CD4-positive, alpha-beta T cell (primary cell): Measurements from ENCODE around the gene RTN4RL1. TPM values are rescaled to one million over a fixed set of nuclear protein-coding genes. Genes with fewer than 3 reads are reported as not detected.
A peak's percentile ranks its signal among the peaks of the same experiment; 100 is the strongest.

Experiments
- ATAC-seq: fragments of 200-7000 bp; cut with Tn5 transposase; one replicate; pipeline ENCODE4 v1.10.0; 2022; ENCODE audit warnings: mild to moderate bottlenecking; ENCODE audit not compliant: poor library complexity
- CTCF ChIA-PET: fragments of 350-600 bp; sonication (Branson Sonifier 250); formaldehyde crosslinking; loops from one replicate; lab custom pipeline; 2021; ENCODE audit warnings: antibody characterized with exemption, inconsistent platforms; lab: Charles Lee
- POLR2A ChIA-PET: fragments of 350-600 bp; sonication (Branson Sonifier 250); formaldehyde crosslinking; loops from one replicate; lab custom pipeline; 2021; ENCODE audit warnings: antibody characterized with exemption, inconsistent platforms; lab: Charles Lee
- DNase-seq, 14 experiments: peaks; one replicate each; pipeline ENCODE4 v3.0.0-alpha.2; 2013 to 2020; ENCODE audit warnings: mixed read lengths in 2 of 14
- H3K27ac ChIP-seq, 2 donors: one replicate each; pipeline versions ENCODE4 v1.5.1 to v1.7.0; 2013; ENCODE audit warnings: low read length in 2 of 2, low read depth in 1 of 2, mild to moderate bottlenecking in 1 of 2
- H3K27me3 ChIP-seq, 2 experiments: 1 replicate in 1 of 2; 2 replicates in 1 of 2; pipeline versions ENCODE4 v1.6.1 to v1.7.0; 2013; ENCODE audit warnings: low read length in 2 of 2, control low read depth in 1 of 2, mild to moderate bottlenecking in 1 of 2, moderate library complexity in 1 of 2; ENCODE audit not compliant: insufficient read depth in 2 of 2, control insufficient read depth in 1 of 2
- H3K36me3 ChIP-seq: one replicate; pipeline ENCODE4 v1.6.1; 2013; ENCODE audit warnings: low read length, control low read depth; ENCODE audit not compliant: insufficient read depth
- H3K4me1 ChIP-seq: one replicate; pipeline ENCODE4 v1.6.1; 2013; ENCODE audit warnings: low read length, control low read depth; ENCODE audit not compliant: insufficient read depth
- H3K4me3 ChIP-seq: one replicate; pipeline ENCODE4 v1.5.1; 2013; ENCODE audit warnings: mild to moderate bottlenecking, low read length, moderate library complexity
- H3K9me3 ChIP-seq, 2 experiments: 1 replicate in 1 of 2; 2 replicates in 1 of 2; pipeline versions ENCODE4 v1.6.1 to v1.7.0; 2013; ENCODE audit warnings: low read length in 2 of 2, mild to moderate bottlenecking in 2 of 2, control low read depth in 1 of 2, moderate library complexity in 1 of 2; ENCODE audit not compliant: control insufficient read depth in 1 of 2, insufficient read depth in 1 of 2
- H3K27ac Mint-ChIP-seq: one replicate; pipeline ENCODE4 v1.8.0; 2020; ENCODE audit warnings: mixed read lengths
- H3K27me3 Mint-ChIP-seq: one replicate; pipeline ENCODE4 v1.8.0; 2021; ENCODE audit warnings: mixed read lengths
- H3K36me3 Mint-ChIP-seq: one replicate; pipeline ENCODE4 v1.8.0; 2021; ENCODE audit warnings: low read depth, mixed read lengths
- H3K4me1 Mint-ChIP-seq: one replicate; pipeline ENCODE4 v1.8.0; 2021; ENCODE audit warnings: low read depth, mixed read lengths
- H3K4me3 Mint-ChIP-seq: one replicate; pipeline ENCODE4 v1.8.0; 2020; ENCODE audit warnings: mild to moderate bottlenecking, mixed read lengths
- H3K9me3 Mint-ChIP-seq: one replicate; pipeline ENCODE4 v1.8.0; 2020; ENCODE audit warnings: mixed read lengths
- CTCF ChIP-seq: fragments of 200-600 bp; IDR thresholded peaks from one replicate; pipeline ENCODE4 v1.8.0; 2022; ENCODE audit warnings: antibody characterized with exemption, mild to moderate bottlenecking
- intact Hi-C, 2 experiments: fragments of 100-400 bp; cut with DNase I in 1 of 2; cut with micrococcal nuclease in 1 of 2; formaldehyde crosslinking; loops; one replicate each; pipeline versions ENCODE4 v1.15.1 to v1.9.0; 2023 to 2025; cut with DNase I, micrococcal nuclease
- total RNA-seq, 174 experiments: library from RNA in 2 of 174; stranded (reverse) in 2 of 174; gene quantifications; one replicate each; pipeline ENCODE4 v1.2.3 and lab custom pipeline; 2021 to 2026

Gene RTN4RL1
- total RNA-seq, 2 experiments from 2014 or later, result 0.06 to 0.11 TPM

GRCh38 chr17:2053380-2054261, 28.5 kb upstream of the RTN4RL1 start:
- ChIA-PET CTCF (interaction anchor here (0.6 to 7.3 kb wide), 8 partner anchors 12 to 285 kb away, joined by 3 to 83 read pairs (median 6); partner anchors contain the start of gene OVCA2), POLR2A (interaction anchor here (0.7 to 2.6 kb wide), 7 partner anchors 10 to 283 kb away, joined by 3 to 11 read pairs (median 4); partner anchors contain the start of genes SRR and TSR1)
- peak overlapping the region; percentile 48 to 64 for H3K27ac ChIP-seq
- intact Hi-C loops, result loop anchor here (1.0 to 10.0 kb wide), 9 partner anchors 101 to 349 kb away; partner anchors contain the start of genes MNT (in 1 of the 2), SGSM2 (in 1 of the 2), SMG6 (in 1 of the 2) and SRR (in 1 of the 2)
- TF ChIP-seq CTCF, result peak; percentile 56
- H3K4me1 ChIP-seq, result peaks cover 75% of the 10 kb centered on the region
- peak overlapping the region; percentile 54 for H3K4me3 ChIP-seq
- DNase-seq (peak; percentile 53 to 94 (median 72)), ATAC-seq (peak; percentile 28)
- H3K9me3 ChIP-seq, result peaks cover 0 to 6% of the 10 kb centered on the region in 2 experiments
- peaks cover 11% of the 10 kb centered on the region for H3K27me3 Mint-ChIP-seq
- H3K36me3 Mint-ChIP-seq, result no peaks in the 10 kb centered on the region
- no peaks in the 10 kb centered on the region for H3K36me3 ChIP-seq
- H3K27ac Mint-ChIP-seq, result peak overlapping the region; percentile 83
- peaks cover 4 to 15% of the 10 kb centered on the region in 2 experiments for H3K27me3 ChIP-seq
- no peaks in the 10 kb centered on the region for H3K9me3 Mint-ChIP-seq
- H3K4me3 Mint-ChIP-seq, result peak overlapping the region; percentile 87
- H3K4me1 Mint-ChIP-seq, result peaks cover 39% of the 10 kb centered on the region

GRCh38 chr17:2051933-2052559, 26.9 kb upstream of the RTN4RL1 start:
- intact Hi-C loops, result loop anchor here (5.0 to 10.0 kb wide), 6 partner anchors 103 to 350 kb away; partner anchors contain the start of genes MNT (in 1 of the 2), SGSM2 (in 1 of the 2), SMG6 (in 1 of the 2) and SRR (in 1 of the 2)
- no peak overlapping the region for H3K4me3 ChIP-seq
- peaks cover 63% of the 10 kb centered on the region for H3K4me1 ChIP-seq
- no peak for ATAC-seq
- H3K27ac ChIP-seq, result no peak overlapping the region
- H3K9me3 ChIP-seq, result no peaks in the 10 kb centered on the region
- peak overlapping the region; percentile 19 for H3K27ac Mint-ChIP-seq
- DNase-seq, result no peak
- H3K36me3 Mint-ChIP-seq, result no peaks in the 10 kb centered on the region
- CTCF ChIA-PET, result interaction anchor here (1.3 kb wide), 1 partner anchor 193 kb away, joined by 3 read pairs; no protein-coding TSS in a partner anchor
- POLR2A ChIA-PET, result interaction anchor here (0.7 to 1.6 kb wide), 2 partner anchors 193 to 214 kb away, joined by 3 to 4 read pairs; no protein-coding TSS in a partner anchor
- H3K27me3 ChIP-seq, result peaks cover 3 to 11% of the 10 kb centered on the region in 2 experiments
- H3K36me3 ChIP-seq, result no peaks in the 10 kb centered on the region
- no peak for TF ChIP-seq CTCF
- no peaks in the 10 kb centered on the region for H3K9me3 Mint-ChIP-seq
- H3K4me1 Mint-ChIP-seq, result peaks cover 40% of the 10 kb centered on the region
- peaks cover 11% of the 10 kb centered on the region for H3K27me3 Mint-ChIP-seq
- peak overlapping the region; percentile 80 for H3K4me3 Mint-ChIP-seq
